Upper lobe of left lung (tissue), 4 donors: ENCODE measurements around the gene TSLP.

Source experiments
- CTCF ChIP-seq, 6 experiments: fragments of 450-650 bp in 4 of 6; fragments of 200-600 bp in 2 of 6; sonication (generic) in 2 of 6; IDR thresholded peaks; one replicate each; pipeline ENCODE4 v1.5.1; 2016 to 2019; ENCODE audit warnings: antibody characterized with exemption in 6 of 6
- EP300 ChIP-seq, 4 donors: sonication (generic); formaldehyde crosslinking; IDR thresholded peaks; one replicate each; pipeline ENCODE4 v1.5.1; 2017; ENCODE audit warnings: antibody characterized with exemption in 4 of 4, control low read depth in 2 of 4
- POLR2A ChIP-seq, 4 donors: fragments of 450-650 bp; IDR thresholded peaks; one replicate each; pipeline ENCODE4 v1.5.1; 2016 to 2017; ENCODE audit warnings: antibody characterized with exemption in 4 of 4, mild to moderate bottlenecking in 2 of 4

DNA sequence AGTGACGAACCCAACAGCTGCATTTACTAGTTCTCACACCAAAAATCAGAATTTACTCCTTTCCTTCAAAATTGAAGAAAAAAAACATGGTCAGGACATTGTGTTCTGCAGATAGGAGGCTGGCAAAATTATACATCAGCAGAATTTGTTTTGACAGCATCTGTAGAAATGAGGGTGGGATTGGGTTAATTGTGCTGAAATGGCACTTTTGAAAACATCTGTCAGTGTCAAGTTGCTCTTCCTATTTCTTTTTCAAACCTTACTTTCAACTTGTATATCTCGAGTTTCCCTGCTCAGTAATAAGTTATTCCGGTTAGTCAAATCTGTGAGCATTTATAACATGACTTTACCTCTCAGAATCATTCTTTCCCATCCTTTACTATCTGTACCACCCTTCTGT lies 40.4 kb downstream of the TSLP start:
- no peak for TF ChIP-seq CTCF (IDR thresholded peaks at IDR 0.05)
- TF ChIP-seq POLR2A (IDR thresholded peaks at IDR 0.05), result no peak
- TF ChIP-seq EP300 (IDR thresholded peaks at IDR 0.05), result no peak
